ENCODE data around the gene CDK2AP2.
A peak's percentile ranks its signal among the peaks of the same experiment; 100 is the strongest.
"Not testable (repeated sequence)": the region's sequence is repeated elsewhere in the genome, so short reads cannot be mapped to it uniquely, and the experiment has no call there.

Gene CDK2AP2

GRCh38 chr11:67491276-67492068 lies 16.5 kb downstream of the CDK2AP2 start:
- DNase-seq = no peak

DNA sequence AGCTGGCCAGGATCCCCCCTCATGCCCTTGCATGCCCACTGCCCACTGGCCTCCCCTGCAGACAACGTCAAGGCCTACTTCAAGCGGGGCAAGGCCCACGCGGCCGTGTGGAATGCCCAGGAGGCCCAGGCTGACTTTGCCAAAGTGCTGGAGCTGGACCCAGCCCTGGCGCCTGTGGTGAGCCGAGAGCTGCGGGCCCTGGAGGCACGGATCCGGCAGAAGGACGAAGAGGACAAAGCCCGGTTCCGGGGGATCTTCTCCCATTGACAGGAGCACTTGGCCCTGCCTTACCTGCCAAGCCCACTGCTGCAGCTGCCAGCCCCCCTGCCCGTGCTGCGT lies 17.3 kb downstream of the CDK2AP2 start:
- no peak for DNase-seq

DNA sequence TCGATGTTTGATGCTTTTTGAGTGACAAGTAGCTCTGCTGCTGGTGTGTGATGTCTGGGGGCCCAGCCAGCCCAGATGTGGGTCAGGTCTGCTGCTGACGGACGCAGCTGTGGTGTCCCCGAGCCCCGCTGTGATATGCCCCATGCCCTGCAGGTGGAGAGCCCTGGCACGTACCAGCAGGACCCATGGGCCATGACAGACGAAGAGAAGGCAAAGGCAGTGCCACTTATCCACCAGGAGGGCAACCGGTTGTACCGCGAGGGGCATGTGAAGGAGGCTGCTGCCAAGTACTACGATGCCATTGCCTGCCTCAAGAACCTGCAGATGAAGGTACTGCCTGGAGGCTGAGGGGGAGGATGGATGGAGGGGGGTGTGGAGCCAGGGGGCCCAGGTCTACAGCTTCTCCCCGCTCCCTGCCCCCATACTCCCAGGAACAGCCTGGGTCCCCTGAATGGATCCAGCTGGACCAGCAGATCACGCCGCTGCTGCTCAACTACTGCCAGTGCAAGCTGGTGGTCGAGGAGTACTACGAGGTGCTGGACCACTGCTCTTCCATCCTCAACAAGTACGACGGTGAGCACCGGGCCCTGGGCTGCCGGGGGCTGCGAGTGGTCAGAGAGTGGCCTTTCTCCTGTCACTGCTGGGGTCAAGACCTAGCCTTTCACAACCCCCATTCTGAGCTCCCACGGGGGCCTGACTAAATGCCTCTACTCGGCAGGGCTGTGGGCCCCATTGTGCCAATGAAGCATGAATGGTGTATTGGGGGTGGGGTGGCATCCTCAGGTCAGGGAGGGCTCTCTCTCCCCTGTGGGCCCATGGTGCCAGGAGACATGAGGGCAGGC lies 17.9 kb downstream of the CDK2AP2 start:
- no peak for DNase-seq

DNA sequence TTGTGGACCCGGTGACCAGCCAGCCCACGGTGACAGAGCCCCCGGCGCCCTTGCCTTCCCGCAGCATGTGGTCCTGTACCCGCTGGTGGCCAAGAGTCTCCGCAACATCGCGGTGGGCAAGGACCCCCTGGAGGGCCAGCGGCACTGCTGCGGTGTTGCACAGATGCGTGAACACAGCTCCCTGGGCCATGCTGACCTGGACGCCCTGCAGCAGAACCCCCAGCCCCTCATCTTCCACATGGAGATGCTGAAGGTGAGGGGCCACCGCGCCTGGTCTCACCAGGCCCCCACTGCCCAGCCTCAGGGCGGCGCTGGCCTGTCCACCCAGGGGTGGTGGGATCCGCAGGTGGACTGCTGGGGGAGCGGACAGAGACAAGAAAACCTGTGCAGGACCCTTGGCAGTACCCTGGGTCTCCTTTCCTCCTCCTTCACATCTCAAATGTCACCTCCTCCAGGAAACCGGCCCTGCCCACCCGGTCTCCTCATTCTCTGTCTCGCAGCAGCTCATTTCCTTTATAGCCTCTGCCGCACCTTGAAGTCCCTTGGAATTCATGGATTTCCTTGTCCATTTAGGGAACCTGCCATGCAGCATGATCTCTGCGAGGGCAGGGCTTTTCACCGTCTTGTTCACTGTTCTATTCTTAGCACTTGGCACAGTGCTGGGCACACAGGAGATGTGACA lies 18.6 kb downstream of the CDK2AP2 start:
- DNase-seq = no peak

GRCh38 chr11:67486481-67487195 lies 21.3 kb downstream of the CDK2AP2 start:
- no peak for DNase-seq

DNA sequence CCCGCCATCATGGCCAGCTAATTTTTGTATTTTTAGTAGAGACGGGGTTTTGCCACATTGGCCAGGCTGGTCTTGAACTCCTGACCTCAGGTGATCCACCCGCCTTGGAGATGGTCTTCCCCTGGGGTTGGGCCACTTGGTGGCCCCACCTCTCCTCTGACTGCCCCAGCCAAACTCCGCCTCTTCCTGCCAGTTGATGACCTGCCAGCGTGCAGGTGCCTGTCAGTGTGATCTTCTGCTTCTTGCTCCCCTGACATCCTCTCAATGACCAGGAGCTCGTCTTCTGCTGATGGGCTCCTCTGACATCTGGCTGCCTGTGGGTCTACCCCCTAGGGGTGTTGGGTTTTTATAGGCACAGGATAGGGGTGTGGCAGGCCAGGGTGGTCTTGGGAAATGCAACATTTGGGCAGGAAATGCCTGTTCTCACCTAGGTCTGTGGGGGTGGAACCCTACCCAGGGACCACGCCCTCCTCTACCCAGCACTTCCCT lies 22.0 kb downstream of the CDK2AP2 start:
- not testable (repeated sequence) for DNase-seq

- peak in 4 of 56 donors; percentile 14 to 39 (median 26) for DNase-seq
Observed at GRCh38 chr11:67484847-67485311, 23.1 kb downstream of the CDK2AP2 start.

GRCh38 chr11:67483831-67484665 lies 23.9 kb downstream of the CDK2AP2 start:
- DNase-seq = no peak

DNA sequence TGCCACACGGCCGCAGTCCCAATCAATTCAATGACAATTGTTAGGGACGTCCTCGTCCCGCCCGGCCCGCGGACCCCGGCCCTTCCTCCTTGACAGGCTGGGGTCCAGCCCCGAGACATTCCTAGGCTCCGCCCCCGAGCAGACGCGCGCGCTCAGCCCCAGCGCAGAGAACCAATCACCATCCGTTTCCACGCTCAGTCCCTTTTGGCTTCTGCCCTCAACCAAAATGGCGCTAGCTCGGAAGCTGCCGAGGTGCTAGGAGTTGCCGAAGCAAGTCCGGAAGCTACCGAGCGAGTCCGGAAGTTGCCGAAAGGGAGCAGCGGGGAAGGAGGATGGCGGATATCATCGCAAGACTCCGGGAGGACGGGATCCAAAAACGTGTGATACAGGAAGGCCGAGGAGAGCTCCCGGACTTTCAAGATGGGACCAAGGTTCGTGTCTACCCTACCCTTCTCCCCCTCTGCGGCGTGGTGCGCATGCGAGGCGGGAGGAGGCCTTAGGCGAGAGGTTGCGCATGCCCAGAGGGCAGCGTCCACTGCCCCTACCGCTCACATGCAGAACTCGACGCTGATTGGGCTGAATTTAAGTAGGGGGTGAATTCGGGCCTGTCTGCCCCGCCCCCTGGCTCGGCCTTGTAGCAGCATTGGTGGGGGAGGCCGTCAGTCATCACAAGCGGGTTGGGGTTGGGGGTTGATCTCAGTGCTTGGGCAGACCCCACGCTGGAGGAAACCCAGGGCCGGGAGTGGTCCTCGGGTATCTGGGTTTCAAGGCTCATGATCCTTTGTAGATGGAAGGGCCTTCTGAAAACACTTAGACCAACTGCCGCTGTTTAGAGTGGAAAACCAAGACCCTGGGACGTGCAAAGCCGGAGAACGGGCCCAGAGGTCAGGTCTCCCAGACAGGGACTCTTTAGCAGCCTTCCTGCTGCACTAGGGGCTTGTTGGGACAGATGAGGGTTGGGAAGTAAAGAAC lies 24.8 kb downstream of the CDK2AP2 start, which contains the start of gene AIP:
Gene AIP, plus strand, starts transcription at position 200 of the 972 bp plus-strand sequence. Its CDS starts 133 bp downstream, at position 333.
- DNase-seq = peak; percentile 75 to 100 (median 97)

DNA sequence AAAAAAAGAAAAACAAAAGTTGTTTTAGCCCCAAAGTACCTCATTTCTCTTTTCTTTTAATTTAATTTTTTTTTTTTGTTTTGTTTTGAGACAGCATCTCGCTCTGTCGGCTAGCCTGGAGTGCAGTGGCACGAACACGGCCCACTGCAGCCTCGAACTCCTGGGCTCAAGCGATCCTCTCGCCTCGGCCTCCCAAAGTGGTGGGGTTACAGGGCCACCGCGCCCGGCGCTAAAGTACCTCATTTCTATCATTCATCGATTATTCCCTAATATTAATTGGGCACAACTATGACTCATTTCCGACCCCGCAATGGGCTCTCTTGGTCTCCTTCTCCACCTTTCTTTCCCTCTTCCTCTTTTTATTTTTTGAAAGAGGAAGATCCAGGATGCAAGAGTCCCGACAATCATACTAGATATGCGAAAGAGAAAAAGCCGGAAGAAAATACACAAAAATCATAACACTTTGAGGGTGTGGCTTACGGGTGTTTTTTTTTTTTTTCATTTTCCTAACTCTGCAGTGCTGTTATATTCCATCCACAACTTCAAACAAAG lies 25.6 kb downstream of the CDK2AP2 start:
- no peak for DNase-seq

DNA sequence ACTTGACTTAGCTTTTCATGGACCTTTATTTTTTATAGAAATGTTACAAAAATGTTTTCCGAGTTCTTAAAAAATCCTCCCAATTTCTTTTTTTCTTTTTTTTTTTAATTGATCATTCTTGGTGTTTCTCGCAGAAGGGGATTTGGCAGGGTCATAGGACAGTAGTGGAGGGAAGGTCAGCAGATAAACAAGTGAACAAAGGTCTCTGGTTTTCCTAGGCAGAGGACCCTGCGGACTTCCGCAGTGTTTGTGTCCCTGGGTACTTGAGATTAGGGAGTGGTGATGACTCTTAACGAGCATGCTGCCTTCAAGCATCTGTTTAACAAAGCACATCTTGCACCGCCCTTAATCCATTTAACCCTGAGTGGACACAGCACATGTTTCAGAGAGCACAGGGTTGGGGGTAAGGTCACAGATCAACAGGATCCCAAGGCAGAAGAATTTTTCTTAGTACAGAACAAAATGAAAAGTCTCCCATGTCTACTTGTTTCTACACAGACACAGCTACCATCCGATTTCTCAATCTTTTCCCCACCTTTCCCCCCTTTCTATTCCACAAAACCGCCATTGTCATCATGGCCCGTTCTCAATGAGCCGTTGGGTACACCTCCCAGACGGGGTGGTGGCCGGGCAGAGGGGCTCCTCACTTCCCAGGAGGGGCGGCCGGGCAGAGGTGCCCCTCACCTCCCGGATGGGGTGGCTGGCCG lies 30.5 kb downstream of the CDK2AP2 start:
- DNase-seq = not testable (repeated sequence)

- DNase-seq = not testable (repeated sequence)
Observed at GRCh38 chr11:67476692-67477091, 31.3 kb downstream of the CDK2AP2 start.

DNA sequence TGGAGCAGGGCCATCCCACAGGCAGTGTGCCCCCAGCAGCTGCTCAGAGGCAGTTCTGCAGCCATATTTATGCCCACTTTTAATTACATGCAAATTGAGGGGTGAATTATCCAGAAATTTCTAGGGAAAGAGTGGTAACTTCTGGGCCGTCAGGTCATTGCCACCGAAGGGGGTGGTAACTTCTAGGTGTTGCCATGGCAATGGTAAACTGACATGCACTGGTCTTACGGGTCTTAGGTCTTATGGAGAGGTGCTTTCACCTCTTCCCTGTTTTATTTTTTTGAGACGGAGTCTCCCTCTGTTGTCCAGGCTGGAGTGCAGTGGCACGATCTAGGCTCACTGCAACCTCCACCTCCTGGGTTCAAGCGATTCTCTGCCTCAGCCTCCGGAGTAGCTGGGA lies 35.1 kb downstream of the CDK2AP2 start:
- DNase-seq = no peak

GRCh38 chr11:67470337-67471002 lies 37.5 kb downstream of the CDK2AP2 start:
- no peak for DNase-seq

- DNase-seq = no peak
Observed at GRCh38 chr11:67469508-67469811, 38.5 kb downstream of the CDK2AP2 start.

DNA sequence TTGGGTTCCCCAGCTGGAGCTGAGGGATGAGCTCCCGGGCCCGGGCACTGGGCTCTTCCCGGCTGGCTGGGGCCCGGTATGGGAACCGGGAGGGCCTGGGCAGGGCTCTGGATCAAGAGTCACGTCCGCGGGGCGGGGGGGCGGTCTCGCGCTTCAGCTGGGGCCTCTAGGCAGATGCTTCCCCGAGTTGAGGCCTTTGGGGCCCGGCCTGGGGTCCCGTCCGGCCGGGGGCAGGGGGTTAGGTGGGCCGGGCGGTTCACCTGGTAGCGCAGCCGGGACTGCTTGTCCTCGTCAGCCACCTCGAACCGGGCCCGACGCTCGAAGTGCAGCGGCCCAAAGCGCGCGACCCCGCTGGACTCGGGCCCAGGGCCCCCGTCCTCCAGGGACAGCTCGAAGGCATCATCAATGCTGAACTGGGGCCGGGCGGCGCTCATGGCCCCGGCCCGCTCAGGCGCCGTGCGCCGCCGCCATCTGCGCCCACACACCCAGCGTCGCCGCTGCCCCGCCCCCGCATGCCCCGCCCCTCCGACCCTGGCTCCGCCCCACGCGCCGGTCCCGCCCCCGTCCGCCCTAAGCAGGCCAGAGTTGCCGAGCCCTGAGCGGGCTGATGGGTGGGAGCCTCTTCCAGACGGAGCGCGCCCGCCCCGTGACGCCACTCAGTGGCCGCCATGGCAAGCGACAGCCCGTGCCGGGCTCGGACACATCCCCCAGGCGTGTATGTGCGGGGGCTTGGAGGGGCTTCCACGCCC lies 39.0 kb downstream of the CDK2AP2 start, which contains the start of gene TMEM134:
Gene TMEM134, minus strand, starts transcription at position 493 of the 749 bp plus-strand sequence. Its CDS starts 59 bp downstream, at position 434.
- peak; percentile 50 to 97 (median 90) for DNase-seq

- DNase-seq = no peak
Observed at GRCh38 chr11:67468456-67468758, 39.6 kb downstream of the CDK2AP2 start.

Measured in nucleus accumbens (tissue), 56 donors.